Ramos (cell line): ENCODE measurements around the gene CACNA2D2.

Experiments
- in situ Hi-C: fragments of 300-500 bp; cut with MboI; formaldehyde crosslinking; loops from one replicate; pipeline ENCODE4 v1.14.3; 2022; ENCODE audit warnings: low sequenced_read_pairs; ENCODE audit not compliant: unreplicated experiment

CACNA2D2 gene

DNA sequence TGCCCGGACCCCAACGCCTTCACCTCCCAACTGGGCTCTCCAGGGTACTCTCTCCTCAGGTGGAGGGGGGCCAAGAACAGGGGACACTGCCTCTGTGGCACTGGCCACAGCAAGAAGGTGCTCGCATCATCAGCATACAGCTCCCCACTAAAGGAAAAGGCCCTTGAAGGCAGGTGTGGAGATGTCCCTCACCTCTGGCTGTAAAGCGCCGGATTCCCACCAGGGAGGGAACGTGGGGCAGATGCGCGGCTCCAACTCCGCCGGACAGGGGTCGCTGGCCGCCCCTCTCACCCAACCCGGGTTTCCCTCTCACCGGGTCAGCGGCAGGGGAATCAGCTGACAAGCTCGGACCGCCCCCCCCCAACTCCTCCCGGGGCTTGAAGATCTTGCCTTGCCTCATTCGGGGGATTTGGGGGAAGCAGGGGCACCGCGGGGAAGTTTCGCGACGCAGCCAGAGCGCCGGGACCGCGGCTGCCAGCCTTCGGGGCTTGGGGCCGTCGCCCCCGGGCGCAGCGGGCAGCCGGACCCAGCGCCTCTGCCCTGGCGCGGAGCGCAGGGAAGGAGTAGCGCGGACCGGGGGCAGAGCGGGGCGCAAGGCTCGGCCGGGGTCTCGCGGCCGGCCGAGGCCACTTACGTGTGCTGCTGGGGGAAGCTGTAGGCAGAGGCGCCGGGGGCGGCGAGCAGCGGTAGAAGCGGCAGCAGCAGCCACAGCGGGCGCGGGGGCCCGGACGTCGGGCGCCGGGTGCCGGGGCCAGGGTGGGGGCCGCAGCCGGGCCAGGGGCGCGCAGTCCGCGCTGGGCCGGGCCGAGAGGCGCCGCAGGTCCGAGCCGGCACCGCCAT is 630 bp downstream of the CACNA2D2 start:
- in situ Hi-C loops = no loop called here

DNA sequence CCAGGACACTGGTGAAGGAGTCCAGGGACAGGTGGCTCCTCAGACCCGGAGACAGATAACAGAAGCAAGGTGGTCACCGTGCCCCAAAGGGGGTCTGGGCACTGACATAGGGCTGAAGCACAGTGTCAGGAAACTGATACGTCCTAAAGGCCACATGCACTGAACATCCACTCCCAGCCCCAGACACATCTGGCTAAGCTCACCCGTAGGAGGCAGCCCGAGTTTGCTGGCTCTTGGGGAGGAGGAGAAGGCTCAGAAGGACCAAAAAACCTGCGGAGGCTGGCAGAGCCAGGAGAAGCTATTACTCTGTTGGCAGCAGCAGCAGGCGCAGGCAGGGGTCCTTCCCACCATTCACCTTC is 1.2 kb downstream of the CACNA2D2 start:
- in situ Hi-C loops = no loop called here

DNA sequence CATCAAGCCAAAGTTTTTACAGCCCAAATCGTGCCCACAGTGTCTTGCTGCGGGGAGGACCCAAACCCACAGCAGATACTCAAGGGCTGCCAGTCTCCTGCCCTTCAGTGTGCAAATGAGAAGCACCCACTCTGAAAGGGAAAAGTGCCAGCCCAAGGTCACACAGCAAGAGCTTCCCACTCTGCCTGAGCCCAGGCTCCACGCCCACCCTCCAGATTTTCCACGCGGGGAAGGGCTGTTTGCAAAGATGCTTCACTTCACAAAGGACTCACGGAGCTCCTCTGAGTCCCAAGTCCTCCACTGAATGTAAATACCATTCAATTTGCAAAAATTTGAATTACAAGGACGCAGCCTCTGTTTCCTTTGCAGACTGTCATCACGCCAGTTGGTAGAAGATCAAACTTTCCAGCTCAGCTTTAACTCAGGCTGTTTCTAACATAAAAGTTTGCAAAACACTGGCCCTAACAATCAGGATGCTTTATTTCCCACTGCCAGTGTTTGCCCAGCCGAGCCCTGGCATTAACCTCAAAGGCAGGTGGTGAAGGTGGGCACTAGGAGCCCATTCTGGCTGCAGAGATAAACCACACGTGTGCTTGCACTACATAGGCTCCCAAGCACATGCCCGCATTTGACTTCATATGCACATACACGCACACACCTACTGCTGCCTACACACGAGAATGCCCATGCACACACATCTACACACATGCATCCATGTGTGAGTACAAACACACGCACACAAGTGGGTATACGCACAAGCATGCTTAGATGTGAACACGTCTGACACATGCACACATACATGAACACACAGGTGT is 7.6 kb downstream of the CACNA2D2 start:
- in situ Hi-C loops = no loop called here

DNA sequence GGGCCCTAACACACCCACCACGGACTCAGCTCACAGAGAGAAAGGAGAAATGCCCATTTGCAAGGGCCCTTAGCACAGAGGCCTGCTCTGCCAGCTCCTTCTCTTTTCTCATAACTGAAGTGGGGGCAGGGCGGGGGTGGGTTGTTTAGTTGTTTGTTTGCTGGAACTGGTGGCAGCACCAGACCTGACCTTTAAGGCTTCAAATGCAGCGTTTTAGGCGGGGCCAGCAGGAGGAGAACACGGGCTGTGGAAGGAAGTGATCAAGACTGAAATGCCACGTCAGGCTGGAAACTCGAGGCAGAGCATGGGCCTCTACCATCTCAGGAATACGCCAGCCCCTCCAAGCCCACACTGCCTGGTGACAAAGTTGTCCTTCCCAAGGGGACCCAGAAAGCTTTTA is 9.3 kb downstream of the CACNA2D2 start:
- in situ Hi-C loops = no loop called here

DNA sequence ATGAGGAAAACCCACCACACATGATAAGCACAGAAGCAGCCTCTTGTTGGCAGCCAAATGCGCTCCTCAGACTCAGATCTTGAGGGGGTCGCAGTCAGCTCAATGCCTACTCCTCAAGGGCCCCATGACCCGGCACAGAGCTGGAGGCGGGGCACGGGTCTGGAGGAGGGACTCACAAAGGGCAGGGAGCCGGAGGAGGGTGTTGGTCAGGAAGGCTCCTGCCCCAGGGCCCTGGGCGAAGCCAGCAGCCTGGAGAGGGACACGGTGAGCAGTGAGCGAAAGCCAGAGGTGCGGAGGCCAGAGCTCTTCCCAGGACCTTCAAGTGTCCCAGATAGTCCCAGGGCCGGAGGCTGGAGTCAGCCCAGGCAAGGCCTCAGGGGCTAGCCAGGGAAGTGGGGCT is 9.8 kb downstream of the CACNA2D2 start:
- in situ Hi-C loops = no loop called here

DNA sequence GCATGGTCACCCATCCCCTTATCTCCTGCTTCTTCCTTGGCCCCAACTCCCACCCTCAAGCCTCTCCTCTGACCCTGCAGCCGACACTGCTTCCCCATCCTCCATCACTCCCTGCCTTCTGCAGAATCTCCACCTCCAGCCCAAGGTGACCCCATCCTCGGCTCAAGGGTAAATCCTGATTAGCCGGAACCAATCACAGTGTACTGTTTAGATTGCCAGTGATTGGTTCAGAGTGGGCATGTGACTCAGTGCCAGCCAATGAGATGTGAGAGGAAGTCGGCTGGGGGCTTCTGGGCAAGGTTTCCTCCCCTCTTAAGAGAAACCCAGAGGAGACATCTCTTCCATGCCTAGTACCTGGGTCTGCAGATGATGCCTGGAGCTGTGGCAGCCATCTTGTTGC is 10.3 kb downstream of the CACNA2D2 start:
- in situ Hi-C loops = no loop called here

DNA sequence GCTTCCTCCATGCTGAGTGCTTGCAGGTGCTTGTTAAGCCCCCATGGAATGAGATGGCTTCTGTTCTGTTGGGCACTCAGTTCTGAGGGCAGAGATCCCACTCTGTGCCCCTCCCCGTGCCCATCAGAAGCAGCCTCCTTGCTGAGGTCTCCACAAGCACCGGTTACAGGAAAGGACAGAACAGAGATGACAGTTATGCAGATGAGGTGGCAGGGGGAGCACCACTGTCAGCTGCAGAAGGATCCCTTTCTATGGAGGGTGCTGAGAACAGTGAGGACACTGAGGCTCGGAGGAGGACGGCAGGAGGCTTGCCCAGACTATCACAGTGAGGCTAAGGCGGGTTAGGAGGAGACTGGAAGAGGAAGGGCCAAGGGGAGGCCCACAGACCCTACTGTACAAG is 12.4 kb downstream of the CACNA2D2 start:
- in situ Hi-C loops = no loop called here

DNA sequence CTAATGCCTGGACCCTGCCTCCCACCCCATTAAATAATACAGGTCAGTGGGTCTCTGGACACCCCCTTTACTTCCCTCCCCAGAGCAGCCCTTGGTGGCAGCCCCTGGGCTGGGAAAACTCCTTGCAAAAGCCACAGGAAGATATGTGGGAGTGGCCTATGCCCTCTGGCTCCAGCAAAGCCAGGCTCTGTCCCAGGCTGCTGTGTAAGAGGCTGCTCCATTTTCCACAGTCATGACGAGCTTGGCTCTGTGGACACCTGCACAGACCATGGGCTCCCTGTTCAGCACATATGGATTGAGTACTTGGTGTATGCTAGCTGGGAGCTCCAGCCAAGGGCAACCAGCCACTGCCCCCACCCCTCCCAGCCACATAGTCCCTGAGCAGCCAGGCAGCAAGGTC is 13.0 kb downstream of the CACNA2D2 start:
- in situ Hi-C loops = no loop called here

DNA sequence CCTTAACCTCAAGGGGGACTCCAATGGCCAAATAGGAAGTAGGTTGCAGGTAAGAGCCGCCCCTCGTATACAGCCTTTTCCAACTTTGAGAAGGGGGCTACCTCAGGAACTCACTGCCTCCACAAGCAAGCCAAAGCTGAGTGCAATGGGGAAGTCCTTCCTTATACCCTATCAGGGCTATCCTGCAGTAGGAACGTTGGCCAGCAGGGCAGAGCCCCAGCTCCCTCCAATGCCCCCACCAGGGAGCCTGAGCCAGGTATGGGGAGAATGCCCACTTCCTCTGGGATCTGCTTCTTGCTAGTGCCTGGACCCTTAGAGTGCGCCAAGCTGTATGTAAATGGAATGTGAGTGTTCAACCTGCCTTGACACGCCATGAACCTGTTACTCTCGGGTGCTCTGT is 16.3 kb downstream of the CACNA2D2 start:
- in situ Hi-C loops = no loop called here

DNA sequence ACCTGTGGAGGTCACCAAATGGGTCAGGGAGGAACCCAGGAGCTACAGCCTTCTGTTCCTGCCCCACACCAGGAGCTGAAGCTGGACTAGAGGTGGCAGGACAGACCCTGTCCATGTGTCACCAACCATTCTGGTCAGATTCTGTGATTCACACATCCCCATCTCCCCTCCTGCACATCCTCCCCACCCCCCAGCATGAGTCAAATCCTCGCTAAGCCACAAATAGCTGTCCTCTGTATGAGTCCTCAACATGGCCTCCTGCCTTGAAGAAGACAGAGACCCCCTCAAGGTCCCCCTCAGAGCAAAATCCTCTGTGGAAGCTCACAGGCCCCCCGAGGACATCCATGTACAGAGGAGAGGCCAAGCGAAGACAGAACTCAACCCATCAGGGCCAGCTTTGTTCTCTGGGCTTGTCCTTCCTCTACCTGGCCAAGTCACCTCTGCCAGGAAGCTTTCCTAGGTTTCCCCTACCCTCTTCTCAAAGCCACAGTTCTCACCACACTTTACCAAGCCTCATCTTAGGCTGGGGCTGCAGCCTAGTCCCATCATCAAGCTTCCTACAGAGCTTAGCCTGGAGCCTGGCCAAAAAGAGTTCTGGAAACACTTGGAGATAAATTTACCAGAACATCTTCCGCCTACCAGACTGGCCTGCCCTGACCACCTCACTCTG is 17.1 kb downstream of the CACNA2D2 start:
- in situ Hi-C loops = no loop called here

DNA sequence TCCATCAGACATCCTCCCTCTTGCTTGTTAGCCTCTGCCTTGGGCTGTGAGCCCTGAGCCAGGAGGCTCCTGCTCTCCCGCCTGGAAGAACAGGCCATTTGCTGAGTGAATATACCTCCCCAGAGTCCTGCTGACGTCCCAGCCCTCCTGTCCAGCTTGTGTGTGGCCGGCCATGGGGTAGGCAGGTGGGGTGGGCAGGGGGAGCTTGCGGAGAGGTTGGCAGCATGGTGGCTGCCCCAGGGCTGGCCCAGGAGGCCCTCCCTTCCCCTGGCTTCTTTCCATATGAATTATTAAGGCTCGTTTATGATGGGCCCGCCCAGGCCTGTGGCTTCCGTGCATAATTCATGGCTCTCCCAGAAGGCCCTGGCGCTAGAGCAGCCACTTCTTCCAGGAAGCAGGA is 18.7 kb downstream of the CACNA2D2 start:
- in situ Hi-C loops = no loop called here

DNA sequence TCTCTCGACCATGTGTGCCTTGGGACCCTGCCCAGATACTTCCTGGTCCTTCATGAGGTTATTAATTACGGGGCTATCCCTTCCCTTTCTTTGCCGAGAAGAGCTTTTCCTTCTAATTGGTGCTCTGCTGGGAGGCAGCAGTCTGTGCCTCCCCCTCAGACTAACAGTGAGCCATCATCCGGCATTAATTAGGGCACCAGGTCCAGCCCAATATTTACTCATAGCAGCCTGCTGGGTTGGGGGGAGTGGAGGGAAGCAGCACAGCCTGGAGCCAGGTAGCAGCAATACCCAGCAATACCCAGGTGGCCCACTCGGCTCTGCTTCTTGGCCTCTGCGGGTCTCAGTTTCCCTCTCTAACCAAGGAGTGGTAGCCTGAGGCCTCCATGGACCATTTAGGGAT is 20.1 kb downstream of the CACNA2D2 start:
- in situ Hi-C loops = no loop called here

DNA sequence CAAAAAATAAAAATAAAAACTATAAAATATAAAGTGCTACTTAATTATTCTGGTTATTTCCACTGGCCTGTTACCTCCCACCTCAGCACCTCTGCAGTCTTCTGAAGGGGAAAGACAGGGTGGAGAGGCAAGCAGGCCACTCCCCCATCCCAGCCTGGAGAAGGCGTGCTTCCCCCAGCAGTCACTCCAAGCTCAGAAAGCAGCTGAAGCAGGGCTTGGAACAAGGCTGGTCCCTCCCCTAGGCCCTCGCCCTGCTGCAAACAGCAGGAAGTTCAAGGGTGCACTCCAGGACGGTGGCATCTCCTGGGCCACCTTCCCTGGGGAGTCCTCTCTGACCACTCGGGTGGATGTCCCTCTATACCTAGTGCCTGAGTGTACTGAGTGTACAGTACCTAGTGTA is 21.4 kb downstream of the CACNA2D2 start:
- in situ Hi-C loops = no loop called here

DNA sequence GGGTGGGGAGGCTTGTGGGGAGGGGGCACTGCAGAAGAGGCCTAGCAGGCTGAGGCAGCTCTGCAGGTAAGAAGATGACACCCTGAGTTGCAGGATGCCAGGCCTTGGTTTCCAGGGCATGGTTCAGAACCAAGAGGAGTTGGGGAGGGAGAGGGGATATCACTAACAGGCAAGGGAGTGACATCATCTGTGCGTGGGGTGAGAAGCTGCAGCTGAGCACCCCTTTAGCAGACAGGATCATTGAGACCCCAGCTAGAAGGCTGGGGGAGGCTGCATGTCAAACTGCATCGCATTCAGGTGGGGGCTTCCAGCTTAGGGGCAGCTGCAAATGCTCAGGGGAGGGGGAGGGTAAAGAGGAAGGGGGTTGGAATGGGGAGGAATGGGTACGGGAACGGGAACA is 23.0 kb downstream of the CACNA2D2 start:
- in situ Hi-C loops = no loop called here

DNA sequence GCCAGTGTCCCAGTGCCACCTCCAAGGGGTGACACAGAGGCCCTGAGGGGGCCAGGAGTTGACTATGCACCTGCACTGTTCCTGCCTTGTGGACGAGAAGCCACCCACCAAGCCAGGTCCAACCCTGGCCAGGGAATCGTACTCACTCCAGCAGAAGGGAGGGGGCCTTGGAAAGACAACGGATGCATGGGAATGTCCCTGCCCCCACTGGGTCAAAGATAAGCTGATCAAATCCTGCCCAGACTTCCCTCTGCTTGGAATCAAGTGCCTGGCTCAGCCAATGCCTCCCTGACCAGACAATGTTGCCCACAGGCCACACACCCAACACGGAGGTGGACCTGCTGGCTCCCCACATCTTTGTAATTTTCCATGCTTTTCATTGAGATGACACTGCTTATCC is 23.9 kb downstream of the CACNA2D2 start:
- in situ Hi-C loops = no loop called here

DNA sequence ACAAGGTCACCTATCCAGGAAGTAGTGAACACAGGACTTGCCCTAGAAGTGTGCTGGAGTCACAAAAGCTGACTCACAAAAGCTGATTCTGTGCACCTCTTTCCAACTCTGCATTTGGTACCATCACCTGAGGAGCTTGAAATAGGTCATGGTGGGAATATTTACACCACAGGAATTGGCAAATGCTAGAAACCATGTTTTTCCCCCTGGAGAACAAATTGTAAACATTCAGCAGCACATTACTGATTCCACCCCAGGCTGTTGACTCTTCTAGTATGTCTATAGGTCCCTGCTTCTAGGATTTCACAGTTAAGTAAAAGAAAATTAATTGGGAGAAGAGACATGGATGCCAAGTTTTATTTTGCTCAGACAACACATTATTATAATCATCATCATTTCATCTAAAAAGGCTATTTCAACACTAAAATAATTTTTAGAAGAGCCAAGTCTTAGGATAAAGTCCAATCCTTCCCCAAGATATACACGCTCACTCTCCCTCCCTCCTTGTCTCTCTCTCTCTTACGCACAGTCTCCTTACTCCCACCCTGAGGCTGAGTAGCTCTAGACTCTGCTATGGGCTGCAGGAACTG is 24.7 kb downstream of the CACNA2D2 start:
- in situ Hi-C loops = no loop called here

DNA sequence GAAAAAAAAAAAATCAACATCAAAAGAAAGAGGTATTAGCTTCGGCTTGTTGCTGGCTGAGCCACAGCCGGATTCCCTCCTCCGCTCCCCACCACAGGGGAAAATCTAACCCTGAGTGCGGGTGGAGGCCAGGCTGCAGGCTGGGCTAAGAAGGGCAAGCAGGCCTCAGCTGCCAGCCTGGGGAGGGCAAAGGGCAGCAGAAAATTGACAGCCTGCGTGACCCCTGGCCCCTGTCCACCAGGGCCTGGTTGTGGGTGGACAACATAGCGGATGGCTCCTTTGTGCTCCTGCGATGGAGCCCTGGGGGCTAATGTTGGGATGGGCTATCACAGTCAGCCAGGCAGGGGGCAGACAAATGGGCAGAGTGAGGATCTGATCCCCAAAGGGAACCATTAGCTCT is 25.4 kb downstream of the CACNA2D2 start:
- in situ Hi-C loops = no loop called here

DNA sequence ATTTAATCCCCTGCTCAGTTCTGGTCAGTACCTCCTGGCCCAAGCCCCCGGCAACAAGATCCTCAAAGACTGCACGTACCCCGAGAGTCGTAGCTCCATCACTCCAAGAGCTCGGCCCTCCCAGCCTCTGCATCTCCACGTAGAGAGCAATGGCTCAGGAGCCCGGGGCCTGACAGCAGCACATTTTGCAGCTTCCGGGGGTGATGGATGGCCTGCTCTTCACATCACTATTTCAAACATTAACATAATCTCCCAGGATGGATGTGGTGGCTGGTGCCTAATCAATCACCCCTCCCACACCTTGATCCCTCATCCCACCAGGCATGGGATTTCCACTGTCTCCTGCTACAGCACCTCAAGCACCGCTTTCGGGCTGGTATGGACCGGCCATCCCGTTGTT is 28.1 kb downstream of the CACNA2D2 start:
- in situ Hi-C loops = no loop called here

DNA sequence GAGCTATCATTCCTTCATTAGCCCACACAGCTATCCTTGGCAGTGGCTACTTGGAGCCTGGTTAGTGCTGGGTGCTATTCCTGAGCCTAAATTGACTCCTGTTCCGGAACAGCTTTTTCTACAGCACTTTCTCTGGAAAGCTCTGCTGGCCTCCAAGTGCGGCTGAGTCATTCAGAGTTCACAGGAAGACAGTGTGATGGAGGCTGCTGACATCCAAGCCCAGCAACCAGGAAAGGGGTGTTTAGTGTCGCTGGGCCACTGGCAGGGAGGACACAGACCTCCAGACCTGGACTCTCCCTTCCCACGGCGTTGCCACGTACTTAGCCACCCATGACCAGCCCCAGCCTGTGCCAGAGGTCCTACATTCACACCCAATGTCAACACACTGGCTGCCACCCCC is 28.7 kb downstream of the CACNA2D2 start:
- in situ Hi-C loops = no loop called here

DNA sequence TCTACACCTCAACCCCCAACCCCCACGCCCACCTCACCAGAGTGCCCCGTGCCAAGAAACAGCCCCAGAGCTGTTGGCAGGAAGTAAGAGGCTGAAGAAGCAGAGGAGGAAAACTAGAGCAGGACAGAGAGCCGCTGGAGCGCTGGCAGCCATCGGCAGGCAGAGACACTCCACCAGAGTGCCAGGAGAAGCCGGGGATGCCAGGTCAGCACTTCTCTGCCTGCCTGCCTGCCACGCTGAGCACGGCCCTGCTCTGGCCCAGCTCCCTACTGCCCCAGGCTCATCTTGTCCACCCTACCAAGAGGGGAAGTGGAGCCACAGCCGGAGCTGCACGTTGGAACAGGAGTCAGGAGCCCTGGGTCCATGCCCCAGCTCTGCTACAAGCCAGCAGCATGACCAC is 29.7 kb downstream of the CACNA2D2 start:
- in situ Hi-C loops = no loop called here

DNA sequence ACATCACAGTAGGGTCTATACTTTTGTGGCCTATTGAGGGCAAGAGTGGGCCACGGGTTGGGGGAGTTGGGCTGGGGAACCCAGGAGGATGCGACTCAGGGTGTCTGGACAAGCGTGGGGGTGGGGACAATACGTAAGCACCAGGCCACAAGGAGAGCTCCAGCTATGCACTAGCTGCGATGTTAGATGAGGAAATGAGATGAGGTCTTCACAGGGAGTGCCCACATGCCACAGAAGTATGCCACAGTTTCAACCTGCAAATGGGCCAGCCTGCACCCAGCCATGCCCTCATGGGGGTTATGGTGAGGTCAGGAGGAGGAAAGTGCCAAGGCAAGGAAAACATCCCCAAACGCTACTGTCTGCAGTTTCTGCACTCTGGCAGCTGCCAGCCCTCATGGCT is 30.5 kb downstream of the CACNA2D2 start:
- in situ Hi-C loops = no loop called here
